Astrocyte (in vitro differentiated cells and primary cell): Measurements from ENCODE around the gene BAG3.

Source experiments
- EZH2 ChIP-seq: IDR thresholded peaks from 2 replicates; pipeline ENCODE4 v1.6.1; 2012; ENCODE audit warnings: mild to moderate bottlenecking, low read length, inconsistent platforms; ENCODE audit not compliant: insufficient read depth
- TF ChIP-seq, protein P1 (sequence below): IDR thresholded peaks from 2 replicates; pipeline ENCODE4 v1.5.1; 2011; ENCODE audit warnings: low read depth, mild to moderate bottlenecking, inconsistent platforms, low read length, moderate library complexity; ENCODE audit not compliant: insufficient read depth

DNA sequence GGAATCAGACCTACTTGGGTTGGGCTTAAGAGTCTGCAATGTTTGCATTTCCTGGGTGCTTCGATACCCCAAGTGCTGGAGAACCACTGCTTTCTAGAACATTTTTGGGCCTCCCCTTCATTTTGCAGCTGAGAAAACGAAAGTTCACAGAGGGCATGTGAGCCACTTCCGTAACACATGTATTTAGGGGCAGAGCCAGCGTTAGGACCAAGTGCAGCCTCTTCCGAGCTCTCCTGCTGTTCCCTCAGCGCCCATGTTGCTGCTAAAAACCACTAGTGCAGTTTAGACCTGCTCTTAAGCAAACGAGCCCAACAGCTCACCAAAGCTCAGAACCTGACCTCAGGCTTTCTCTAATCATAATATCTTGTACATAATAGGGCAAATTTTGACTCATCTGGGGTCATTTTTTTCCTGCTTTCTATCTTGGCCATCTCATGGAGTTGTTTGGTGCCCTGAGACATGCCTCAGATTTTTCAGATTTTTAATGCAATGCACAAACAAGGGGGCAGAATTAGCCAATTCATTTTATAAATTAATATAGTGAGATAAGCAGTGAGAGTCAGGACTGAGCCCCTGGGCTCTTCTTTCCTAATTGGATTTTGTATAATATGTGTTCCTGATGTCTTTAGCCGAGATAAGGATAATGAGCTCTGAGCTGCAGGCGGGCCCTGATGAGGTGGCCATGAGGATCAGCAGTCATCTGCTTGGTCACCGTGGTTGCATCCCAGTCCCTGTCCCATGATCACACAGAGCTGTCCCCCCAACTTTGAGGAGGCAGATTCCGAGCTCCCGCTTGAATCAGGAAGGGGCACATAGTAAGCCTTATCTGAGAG, 12.9 kb downstream of the BAG3 start:
- TF ChIP-seq, protein P1, sequence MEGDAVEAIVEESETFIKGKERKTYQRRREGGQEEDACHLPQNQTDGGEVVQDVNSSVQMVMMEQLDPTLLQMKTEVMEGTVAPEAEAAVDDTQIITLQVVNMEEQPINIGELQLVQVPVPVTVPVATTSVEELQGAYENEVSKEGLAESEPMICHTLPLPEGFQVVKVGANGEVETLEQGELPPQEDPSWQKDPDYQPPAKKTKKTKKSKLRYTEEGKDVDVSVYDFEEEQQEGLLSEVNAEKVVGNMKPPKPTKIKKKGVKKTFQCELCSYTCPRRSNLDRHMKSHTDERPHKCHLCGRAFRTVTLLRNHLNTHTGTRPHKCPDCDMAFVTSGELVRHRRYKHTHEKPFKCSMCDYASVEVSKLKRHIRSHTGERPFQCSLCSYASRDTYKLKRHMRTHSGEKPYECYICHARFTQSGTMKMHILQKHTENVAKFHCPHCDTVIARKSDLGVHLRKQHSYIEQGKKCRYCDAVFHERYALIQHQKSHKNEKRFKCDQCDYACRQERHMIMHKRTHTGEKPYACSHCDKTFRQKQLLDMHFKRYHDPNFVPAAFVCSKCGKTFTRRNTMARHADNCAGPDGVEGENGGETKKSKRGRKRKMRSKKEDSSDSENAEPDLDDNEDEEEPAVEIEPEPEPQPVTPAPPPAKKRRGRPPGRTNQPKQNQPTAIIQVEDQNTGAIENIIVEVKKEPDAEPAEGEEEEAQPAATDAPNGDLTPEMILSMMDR: no peak
- no peak for TF ChIP-seq EZH2
